GM19025 (cell line): ENCODE data around the gene ZNF296.
A peak's percentile ranks its signal among the peaks of the same experiment; 100 is the strongest.

Experiments used
- ATAC-seq: cut with Tn5 transposase; IDR thresholded peaks from one replicate; pipeline ENCODE4 v1.9.1; 2021; ENCODE audit warnings: mild to moderate bottlenecking, low read depth, moderate library complexity; ENCODE audit not compliant: unreplicated experiment

The ZNF296 gene

GRCh38 chr19:45090034-45090433 lies 13.8 kb upstream of the ZNF296 start:
- ATAC-seq, result no peak

DNA sequence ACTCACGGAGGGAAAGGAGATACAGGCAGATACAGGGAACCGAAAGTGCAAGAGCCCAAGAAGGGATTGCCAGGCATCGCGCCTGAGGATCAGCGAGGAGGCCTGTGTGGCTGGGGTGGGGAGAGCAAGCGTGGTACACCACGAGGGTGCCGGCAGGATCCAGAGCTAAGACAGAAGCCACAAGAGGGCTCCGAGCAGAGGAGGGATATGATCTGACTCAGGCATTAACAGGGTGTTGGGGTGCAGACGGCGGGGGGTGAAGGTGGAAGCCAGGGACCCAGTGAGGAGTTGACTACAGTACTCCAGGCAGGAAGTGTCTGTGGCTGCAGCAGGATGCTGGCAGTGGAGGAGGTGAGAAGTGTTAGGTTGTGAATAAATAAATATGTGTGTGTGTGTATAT lies 11.3 kb upstream of the ZNF296 start:
- no peak for ATAC-seq

DNA sequence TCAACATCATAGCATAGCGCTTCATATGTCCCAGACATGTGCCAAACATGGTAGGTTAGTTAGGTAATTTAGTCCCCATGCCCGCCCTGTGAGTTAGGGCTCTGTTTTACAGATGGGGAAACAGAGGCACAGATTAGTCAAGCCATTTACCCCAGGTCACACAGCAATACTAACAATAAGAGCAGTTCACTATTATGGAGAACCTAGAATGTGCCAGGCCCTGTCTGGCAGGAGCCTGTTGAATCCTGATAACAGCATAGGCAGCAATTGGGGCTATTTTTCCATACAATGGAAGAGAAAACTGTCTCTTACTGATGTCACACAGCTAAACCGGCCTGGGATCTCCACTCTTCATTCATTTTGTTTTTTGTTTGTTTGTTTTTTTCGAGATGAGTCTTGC lies 10.2 kb upstream of the ZNF296 start:
- no peak for ATAC-seq

DNA sequence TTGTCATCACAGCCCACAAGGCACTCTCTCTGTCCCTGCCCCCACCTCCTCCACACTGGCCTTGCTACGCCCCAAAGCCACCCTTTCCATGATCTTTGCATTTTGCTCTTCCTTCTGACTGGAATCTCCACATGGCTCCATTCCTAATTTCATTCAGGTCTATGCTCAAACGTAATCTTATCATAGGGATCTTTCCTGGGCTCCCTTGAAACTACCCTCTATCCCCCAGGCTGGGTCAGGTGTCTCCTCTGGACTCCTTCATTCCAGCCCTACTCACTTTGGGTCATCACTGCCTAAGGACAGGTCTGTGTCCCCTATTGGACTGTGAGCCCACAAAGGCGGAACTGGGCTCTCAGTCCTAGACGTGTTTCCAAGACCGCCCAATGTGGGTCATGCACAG lies 5.9 kb upstream of the ZNF296 start:
- no peak for ATAC-seq

DNA sequence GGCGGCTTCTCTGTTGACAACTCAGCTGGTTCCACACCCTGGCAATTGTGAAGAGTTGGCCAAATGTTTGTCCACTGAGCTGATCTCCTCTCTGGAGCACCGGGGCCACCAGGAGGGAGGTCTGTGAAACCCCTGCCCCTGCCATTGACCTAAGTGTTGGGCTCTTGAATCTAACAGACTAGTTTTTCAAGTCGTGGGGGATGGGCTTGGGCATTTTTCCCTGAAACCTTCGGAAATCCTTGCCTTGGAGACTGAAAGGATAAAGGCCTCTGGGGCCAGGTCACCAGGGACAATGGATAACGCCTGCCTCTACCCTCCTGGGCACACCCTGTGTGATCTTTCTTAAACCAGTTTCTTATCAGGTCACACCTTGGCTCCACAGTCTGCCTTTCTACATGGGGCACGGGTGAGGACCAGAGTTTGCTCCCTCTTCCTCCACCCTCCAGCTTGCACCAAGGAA lies 3.7 kb upstream of the ZNF296 start:
- no peak for ATAC-seq

DNA sequence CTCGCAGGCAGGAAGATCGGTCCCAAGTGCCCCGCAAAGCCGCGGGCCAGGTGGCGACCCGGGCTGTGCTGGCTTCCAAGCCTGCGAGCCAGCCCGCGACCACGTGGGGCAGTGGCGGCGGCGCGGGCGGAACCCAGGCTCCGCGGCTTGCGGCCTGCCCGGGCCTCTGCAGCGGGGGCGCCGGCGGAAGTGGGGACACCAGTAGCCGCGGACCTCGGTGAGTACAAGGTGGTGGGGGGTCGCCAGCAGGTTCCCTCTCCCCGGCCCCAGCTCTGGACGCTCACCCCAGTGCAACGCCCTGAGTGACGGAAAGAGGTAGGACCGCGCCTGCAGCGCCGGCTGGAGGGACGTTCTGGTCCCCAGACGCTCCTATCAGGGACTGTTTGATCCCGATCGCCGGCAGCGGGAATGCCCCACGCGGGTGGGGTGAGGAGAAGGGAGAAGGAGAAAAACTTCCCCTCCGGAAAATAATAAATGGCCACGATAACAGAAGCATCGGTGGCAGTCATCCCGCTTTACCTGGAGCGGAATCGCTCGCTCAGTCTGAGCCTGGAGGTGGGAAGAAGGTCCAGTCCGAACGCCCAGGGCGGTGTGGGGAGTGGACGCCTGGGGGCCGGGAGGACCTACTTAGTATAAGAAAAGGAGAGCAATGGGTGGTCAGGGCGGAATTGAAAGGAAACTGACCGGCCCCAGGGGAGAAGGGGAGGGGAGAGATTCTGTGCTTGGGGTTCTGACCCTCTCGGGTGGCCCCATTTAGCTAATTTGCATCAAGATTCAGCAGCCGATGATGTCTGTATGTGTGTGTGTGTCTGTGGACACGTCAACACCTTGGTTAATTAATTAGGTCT lies 3.0 kb upstream of the ZNF296 start, which contains the start of gene GEMIN7:
GEMIN7 (plus strand) TSS at position 198 of the 848 bp plus-strand sequence. CDS start 10,855 bp downstream, outside the sequence.
- ATAC-seq, result no peak

DNA sequence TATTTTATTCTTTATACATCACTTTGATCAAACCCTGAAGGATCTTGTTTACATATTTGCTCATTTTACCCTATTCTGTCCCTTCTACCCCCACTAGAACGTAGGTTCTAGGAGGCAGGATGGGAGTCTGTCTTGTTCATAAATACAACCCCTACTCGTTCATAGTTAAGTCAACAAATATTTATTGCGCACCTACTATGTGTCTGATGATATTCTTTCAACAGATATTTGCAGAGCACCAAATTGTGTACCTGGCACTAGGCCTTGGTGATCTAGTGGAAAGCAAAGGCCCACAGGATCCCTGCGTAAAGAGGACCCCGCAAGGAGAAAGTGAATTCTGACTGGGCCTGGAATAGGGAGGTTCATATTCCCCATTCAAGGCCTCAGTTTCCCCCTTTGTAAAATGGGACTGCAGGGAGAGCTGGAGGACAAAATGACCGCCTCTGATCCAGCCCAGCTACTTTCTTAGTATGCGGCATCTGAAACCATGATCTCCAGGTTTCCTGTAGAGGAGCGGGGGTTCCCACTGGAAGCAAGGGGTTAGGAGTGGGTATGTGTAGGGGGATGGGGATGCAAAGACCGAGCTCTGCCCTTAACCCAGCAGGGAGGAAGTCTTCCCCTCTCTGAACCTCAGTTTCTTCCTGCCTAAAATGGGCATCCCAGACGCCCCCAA lies 2.2 kb upstream of the ZNF296 start:
- no peak for ATAC-seq

DNA sequence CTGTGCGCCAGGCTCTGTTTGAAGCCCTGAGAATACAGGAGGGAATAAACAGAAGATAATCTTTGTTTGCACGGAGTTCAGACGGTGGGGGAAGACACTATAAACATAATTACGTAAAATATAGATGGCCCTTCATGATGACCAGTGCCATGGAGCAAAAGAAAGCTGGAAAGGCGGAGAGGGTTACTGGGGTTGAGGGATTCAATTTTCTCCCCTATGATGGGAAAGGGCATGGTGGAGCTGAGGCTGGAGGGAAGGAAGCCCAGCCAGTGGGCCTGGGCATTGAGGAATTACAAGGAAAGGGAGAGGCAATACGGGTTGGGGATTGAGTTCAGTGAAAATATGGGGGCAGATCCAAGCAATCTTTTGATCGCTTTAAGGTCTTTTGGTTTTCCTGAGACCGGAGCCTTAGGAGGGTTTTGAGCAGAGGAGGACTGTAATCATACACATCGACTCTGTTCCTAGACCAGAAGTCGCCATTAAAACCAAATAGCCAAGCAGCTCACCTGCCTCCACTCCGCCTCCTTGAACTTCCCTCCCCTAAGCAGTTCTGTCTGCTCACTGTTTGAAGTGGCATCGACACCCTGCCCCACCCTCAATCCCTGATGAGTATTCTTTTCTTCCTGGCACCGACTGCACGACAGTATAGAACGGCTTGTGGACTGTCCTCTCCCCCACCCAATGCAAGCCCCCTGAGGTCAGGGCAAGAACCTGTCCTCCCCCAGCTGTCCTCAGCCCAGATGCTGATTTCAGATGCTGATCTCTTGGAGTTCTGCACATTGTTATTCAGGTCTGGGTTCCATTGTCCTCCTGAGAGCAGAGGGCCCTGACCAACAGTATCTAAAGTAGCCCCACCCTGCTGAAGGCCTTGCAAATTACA lies 813 bp upstream of the ZNF296 start:
- ATAC-seq, result no peak

DNA sequence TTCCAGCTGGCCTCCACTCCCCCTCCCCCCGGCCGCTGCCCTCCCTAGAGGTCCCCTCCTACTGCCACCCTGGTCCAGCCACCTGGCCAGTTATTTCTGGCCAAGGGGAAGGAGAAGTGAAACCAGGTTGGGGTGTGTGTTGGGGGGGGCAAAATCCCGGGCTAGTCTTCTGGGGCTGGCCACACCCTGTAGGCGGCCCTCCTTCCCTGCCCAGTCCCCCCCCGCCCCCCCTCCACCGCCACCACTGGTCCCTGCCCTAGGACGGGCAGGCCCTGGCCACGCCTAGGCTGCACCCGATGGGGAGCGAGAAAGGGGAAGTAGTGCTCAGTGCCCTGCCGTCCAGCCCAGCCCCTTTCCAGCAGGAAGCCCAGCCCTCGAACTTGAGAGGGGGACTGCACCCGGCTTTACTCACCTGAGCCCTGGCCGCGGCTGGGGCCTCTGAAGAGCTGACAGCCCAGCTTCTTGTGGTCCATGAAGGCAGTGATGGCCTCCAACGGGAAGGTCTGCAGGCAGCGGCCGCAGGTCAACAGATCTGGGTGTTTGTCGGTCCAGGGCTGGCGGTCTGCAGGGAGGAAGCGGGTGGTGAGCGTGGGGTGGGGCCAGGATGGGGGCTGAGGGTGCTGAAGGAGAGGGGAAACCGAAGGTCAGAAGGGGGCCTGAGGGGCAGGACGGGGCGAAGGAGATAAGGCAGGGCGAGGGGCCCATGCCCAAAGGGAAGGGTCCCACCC lies 813 bp downstream of the ZNF296 start:
- ATAC-seq, result peak; percentile 51

- ATAC-seq, result no peak
Observed at GRCh38 chr19:45074744-45075300, 1.5 kb downstream of the ZNF296 start.

DNA sequence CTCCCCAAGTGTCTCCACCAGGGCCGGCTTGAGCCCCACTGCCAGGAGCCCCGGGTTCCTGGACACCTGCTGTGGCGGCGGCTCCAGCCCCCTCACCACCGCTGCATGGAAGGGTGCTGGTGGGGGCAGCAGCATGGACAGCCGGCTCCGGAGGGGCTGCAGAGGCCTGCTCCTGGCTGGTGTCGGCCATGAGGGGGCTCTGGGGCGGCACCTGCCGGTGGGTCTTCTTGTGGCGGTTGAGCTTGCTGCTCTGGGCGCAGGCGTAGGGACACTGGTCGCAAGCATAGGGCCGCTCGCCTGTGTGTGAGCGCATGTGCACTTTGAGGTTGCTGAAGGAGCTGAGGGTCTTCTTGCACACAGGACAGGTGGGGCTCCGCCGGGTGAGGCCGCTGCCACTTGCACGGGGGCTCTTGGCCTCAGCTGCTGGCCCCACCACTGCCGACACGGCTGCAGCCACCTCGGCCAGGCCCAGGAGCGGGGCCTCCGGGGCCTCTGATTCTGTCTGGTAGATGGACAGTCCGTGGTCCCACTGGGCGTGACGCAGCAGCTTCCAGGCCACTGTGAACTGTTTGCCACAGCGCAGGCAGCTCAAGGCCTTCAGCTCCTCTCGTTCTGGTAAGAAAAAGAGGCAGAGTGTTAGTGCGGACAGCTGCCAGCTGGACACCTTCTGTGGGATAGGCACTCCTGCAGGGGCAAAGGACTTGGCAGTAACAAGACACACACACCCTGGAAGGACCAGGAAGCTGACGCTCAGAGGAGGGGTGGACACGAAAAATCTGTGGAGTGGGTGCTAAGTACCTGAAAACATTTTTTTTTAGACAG lies 4.1 kb downstream of the ZNF296 start:
- no peak for ATAC-seq

DNA sequence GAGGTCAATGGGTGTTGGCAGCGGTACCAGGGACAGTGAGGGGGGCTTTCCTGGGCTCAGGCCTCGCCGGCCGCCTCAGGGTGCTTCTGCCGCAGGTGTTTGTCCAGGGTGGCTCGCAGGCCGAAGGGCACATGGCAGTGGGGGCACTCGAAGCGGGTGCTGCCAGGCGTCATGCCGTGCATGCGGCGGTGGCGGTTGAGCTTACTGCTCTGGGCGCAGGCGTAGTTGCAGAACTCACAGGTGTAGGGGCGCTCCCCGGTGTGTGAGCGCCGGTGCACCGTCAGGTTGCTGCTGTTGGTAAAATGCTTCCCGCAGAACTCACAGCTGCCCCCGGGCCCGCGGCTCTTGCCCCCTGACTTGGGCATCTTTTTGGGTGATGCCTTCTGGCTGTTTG lies 4.7 kb downstream of the ZNF296 start:
- no peak for ATAC-seq

DNA sequence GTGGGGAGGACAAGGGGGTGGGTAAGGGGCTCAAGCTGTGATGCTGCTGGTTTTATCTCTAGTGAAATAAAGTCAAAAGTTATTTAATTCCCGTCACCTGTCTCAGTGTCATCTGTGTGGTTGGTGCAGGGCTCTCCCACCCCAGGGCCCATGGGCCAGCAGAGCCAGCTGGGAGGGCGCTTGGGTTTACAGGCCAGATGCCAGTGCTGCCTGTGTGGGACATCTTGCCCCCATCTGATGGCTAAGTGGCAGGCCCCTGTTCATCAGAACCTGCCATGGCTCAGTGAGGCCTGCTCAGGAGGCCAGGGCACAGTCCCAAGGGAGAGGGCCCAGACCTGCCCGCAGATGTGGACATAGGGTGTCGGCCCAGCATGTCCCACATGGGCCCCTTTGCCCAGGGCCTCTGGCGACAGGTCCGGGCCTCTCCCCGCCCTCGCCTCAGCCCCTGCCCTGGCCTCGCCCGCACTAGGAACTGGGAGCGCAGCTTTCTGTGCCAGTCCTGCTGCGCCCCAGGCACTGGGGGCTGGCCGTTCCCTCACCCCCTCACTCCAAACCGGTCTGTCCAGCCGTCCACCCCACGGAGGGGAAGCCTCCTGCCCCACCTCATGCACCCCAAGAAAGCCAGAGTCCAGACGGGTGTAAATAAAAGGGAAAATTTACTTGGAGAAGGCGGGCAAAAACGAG lies 5.3 kb downstream of the ZNF296 start:
- ATAC-seq, result no peak

GRCh38 chr19:45070214-45070613 lies 6.1 kb downstream of the ZNF296 start:
- ATAC-seq, result no peak

GRCh38 chr19:45069056-45069455 lies 7.2 kb downstream of the ZNF296 start:
- no peak for ATAC-seq

DNA sequence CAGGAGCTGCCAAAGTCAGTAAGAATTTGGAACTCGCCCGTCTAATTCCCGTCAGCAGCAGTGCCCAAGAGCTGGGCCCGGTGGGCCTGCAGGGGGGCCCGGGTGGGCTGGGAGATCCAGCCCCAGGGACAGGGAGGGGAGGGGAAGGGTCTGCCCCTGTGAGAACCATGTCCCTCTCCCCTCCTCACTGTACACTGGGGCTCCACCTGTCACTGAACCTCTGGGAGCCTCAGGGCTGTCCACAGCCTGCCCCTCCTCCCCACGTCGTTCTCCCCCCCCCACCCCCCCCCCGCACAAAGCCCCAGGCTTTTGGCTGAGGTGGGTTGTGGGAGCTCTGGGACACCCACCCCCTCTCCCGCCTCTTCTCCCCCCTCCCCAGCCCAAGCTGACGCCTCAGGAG lies 8.2 kb downstream of the ZNF296 start:
- no peak for ATAC-seq

GRCh38 chr19:45066921-45067661 lies 9.2 kb downstream of the ZNF296 start:
- ATAC-seq, result no peak
